Small intestine (tissue), 16 donors: ENCODE results near the gene JAK1. TPM values are rescaled to one million over a fixed set of nuclear protein-coding genes. Genes with fewer than 3 reads are reported as not detected.

Experiments used
- DNase-seq, 2 donors: peaks; one replicate each; pipeline versions ENCODE4 v3.0.0 to v3.0.0-alpha.2; 2013
- FAIRE-seq: peaks from 2 replicates; lab custom pipeline; 2012; peaks lifted over from hg19 to GRCh38; lab: Jason Lieb, UNC
- H3K27ac ChIP-seq, 3 donors: one replicate each; pipeline ENCODE4 v1.5.1; 2013; ENCODE audit warnings: low read length in 2 of 3, mild to moderate bottlenecking in 2 of 3, control low read depth in 1 of 3, inconsistent platforms in 1 of 3, low read depth in 1 of 3, moderate library complexity in 1 of 3
- H3K27me3 ChIP-seq, 3 donors: one replicate each; pipeline ENCODE4 v1.6.1; 2013; ENCODE audit warnings: low read length in 3 of 3, inconsistent platforms in 1 of 3; ENCODE audit not compliant: control insufficient read depth in 3 of 3, insufficient read depth in 3 of 3
- H3K36me3 ChIP-seq, 3 donors: one replicate each; pipeline ENCODE4 v1.6.1; 2013; ENCODE audit warnings: low read length in 3 of 3, inconsistent platforms in 1 of 3, low read depth in 1 of 3, mild to moderate bottlenecking in 1 of 3, moderate library complexity in 1 of 3; ENCODE audit not compliant: control insufficient read depth in 3 of 3, insufficient read depth in 2 of 3
- H3K4me1 ChIP-seq, 3 donors: one replicate each; pipeline ENCODE4 v1.6.1; 2013; ENCODE audit warnings: low read length in 2 of 3, inconsistent platforms in 1 of 3, low read depth in 1 of 3, mild to moderate bottlenecking in 1 of 3, moderate library complexity in 1 of 3; ENCODE audit not compliant: control insufficient read depth in 3 of 3, insufficient read depth in 2 of 3
- H3K4me3 ChIP-seq, 3 donors: one replicate each; pipeline ENCODE4 v1.5.1; 2013; ENCODE audit warnings: low read length in 3 of 3, control low read depth in 1 of 3, inconsistent platforms in 1 of 3, low read depth in 1 of 3, mild to moderate bottlenecking in 1 of 3, moderate library complexity in 1 of 3
- H3K9me3 ChIP-seq, 2 donors: one replicate each; pipeline ENCODE4 v1.6.1; 2013; ENCODE audit warnings: low read depth in 1 of 2, low read length in 1 of 2; ENCODE audit not compliant: control insufficient read depth in 2 of 2, insufficient read depth in 1 of 2
- WGBS, 3 donors: extraction: QIAGEN DNeasy Blood & Tissue Kit; methylation state at CpG; one replicate each; pipeline ENCODE4 v1.1.7; 2013; 5-methylcytosine and 5-hydroxymethylcytosine counted together
- long read RNA-seq, 10 donors: transcript quantifications; one replicate each; lab custom pipeline, GENCODE V29; 2026
- polyA plus RNA-seq, 4 donors: library from polyadenylated mRNA; stranded (reverse) in 3 of 4; unstranded in 1 of 4; fragments of 200-250 nt in 3 of 4; fragments of 120-200 nt in 1 of 4; gene quantifications; one replicate each; pipeline versions ENCODE4 v1.2.1 to v1.2.3, GENCODE V29; 2013
- donor health status: healthy with polysubstance abuse.
- donor health status: control.
- donor health status: control.
- donor health status: Bipolar disorder and iron deficiency.
- donor health status: healthy.

Gene JAK1
- polyA plus RNA-seq, result 10 to 100 TPM; 29.4 to 66.5 (median 32.6) TPM
- long read RNA-seq, donor 1, result 0 reads
- long read RNA-seq, donor 2, full-length matches to known transcripts, result 3 of 3 reads
- long read RNA-seq, donor 2, partial matches to known transcripts, result 0 of 3 reads
- long read RNA-seq, donor 2, other reads (novel, unspliced or antisense), result 0 of 3 reads
- long read RNA-seq, donor 3, partial matches to known transcripts, result 7 of 7 reads
- long read RNA-seq, donor 3, other reads (novel, unspliced or antisense), result 0 of 7 reads
- long read RNA-seq, donor 4, result 0 reads
- long read RNA-seq, donor 5, result 0 reads
- long read RNA-seq, donor 6, full-length matches to known transcripts, result 1 of 18 reads
- long read RNA-seq, donor 6, partial matches to known transcripts, result 17 of 18 reads
- long read RNA-seq, donor 6, other reads (novel, unspliced or antisense), result 0 of 18 reads
- long read RNA-seq, donor 7, result 0 reads
- long read RNA-seq, donor 8, result 0 reads
- long read RNA-seq, donor 9, result 0 reads
- long read RNA-seq, donor 10, full-length matches to known transcripts, result 1 of 17 reads
- long read RNA-seq, donor 10, partial matches to known transcripts, result 16 of 17 reads
- long read RNA-seq, donor 10, other reads (novel, unspliced or antisense), result 0 of 17 reads

DNA sequence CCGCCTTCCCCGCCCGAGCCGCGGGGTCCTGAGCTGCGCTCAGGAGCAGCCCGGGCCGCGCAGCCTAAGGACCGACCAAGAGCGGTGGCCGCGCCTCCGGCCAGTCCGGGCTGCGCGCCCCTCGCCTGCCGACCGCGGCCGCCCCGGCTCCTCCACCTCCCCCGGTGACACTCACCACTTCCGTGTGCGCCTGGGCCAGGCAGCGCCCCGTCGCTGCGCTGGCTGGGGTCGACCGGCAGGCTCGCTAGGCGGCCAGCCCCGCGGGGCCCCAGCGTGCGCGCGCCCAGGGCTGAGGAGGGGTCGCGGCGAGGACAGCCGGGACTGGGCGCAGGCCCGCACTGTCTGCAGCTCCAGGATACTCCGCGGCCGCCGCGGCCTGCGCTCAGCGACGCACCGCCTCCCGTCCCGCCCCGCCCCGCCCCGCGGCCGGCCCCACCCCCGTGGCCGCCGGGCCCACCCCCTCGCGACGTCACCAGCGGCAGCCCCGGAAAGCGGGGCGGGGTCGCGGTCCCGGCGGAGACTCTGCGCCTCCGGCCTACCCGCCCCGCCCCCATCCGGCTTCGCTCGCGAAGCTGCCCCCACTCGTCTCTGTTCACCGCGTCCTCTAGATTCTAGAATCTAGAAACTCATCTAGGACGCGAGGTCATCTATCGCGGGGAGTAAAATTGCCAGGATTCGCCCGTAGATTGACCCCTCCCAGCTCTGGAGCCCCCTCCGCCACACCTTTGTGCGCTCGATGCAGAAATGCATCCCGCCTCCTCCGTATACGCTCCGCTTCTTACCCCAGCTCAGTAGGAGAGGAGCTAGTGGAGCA, at the start of gene JAK1:
Gene JAK1 (minus strand): TSS at position 392 of the 814 bp plus-strand sequence. CDS start 80,285 bp downstream, outside the sequence.
- Histone ChIP-seq H3K27me3 (no peaks in the 10 kb centered on the region), H3K9me3 (no peaks in the 10 kb centered on the region), H3K4me1 (peaks cover 2 to 9% (median 7%) of the 10 kb centered on the region in 3 donors), H3K4me3 (peak within 1 kb of the TSS; percentile 76 to 99 (median 80)), H3K27ac (peak within 1 kb of the TSS; percentile 81 to 97 (median 97)), H3K36me3 (no peaks in the 10 kb centered on the region)
- WGBS, 3 donors, result 0 to 1% (median 1%) methylated on average over 33 to 100 of the region's 100 CpGs
- DNase-seq, result peak; percentile 81 to 94
- no peak for FAIRE-seq

GRCh38 chr1:65014321-65014720, 48.0 kb upstream of the JAK1 start:
- DNase-seq, result no peak
- H3K4me3 ChIP-seq, result no peak overlapping the region
- peaks cover 0 to 3% (median 0%) of the 10 kb centered on the region in 3 donors for H3K4me1 ChIP-seq
- no peak for FAIRE-seq
- peaks cover 0 to 7% of the 10 kb centered on the region in 2 donors for H3K9me3 ChIP-seq
- H3K27me3 ChIP-seq, result no peaks in the 10 kb centered on the region
- H3K36me3 ChIP-seq, result peaks cover 0 to 7% (median 0%) of the 10 kb centered on the region in 3 donors
- H3K27ac ChIP-seq, result no peak overlapping the region

GRCh38 chr1:65011983-65012382, 45.6 kb upstream of the JAK1 start:
- H3K9me3 ChIP-seq, result peaks cover 0 to 7% of the 10 kb centered on the region in 2 donors
- FAIRE-seq (no peak), DNase-seq (no peak)
- no peak overlapping the region for H3K27ac ChIP-seq
- peaks cover 0 to 3% (median 0%) of the 10 kb centered on the region in 3 donors for H3K4me1 ChIP-seq
- H3K4me3 ChIP-seq, result no peak overlapping the region
- 89 to 92% (median 91%) methylated on average over 2 of the region's 2 CpGs for WGBS, 3 donors
- no peaks in the 10 kb centered on the region for H3K27me3 ChIP-seq
- peaks cover 0 to 7% (median 0%) of the 10 kb centered on the region in 3 donors for H3K36me3 ChIP-seq

- no peak for FAIRE-seq
- WGBS, 3 donors, result 87 to 92% (median 90%) methylated on average over 5 of the region's 5 CpGs
- peaks cover 0 to 3% (median 0%) of the 10 kb centered on the region in 3 donors for H3K4me1 ChIP-seq
Observed at GRCh38 chr1:65009724-65010420, 43.5 kb upstream of the JAK1 start.

GRCh38 chr1:65009176-65009575, 42.8 kb upstream of the JAK1 start:
- FAIRE-seq (no peak), DNase-seq (peak in 1 of 2 donors; percentile 22)
- Histone ChIP-seq H3K9me3 (peaks cover 0 to 7% of the 10 kb centered on the region in 2 donors), H3K4me1 (peaks cover 0 to 3% (median 0%) of the 10 kb centered on the region in 3 donors), H3K36me3 (peaks cover 0 to 7% (median 0%) of the 10 kb centered on the region in 3 donors), H3K27ac (no peak overlapping the region), H3K4me3 (no peak overlapping the region), H3K27me3 (no peaks in the 10 kb centered on the region)
- WGBS, 3 donors, result 67 to 85% (median 75%) methylated on average over 1 of the region's 1 CpG

More at GRCh38 chr1:65009724-65010420, 43.5 kb upstream of the JAK1 start:
- no peak overlapping the region for H3K4me3 ChIP-seq
- peak in 1 of 2 donors; percentile 11 for DNase-seq
- H3K27me3 ChIP-seq, result no peaks in the 10 kb centered on the region
- H3K27ac ChIP-seq, result no peak overlapping the region
- H3K9me3 ChIP-seq, result peaks cover 0 to 7% of the 10 kb centered on the region in 2 donors
- H3K36me3 ChIP-seq, result peaks cover 0 to 7% (median 0%) of the 10 kb centered on the region in 3 donors

- Histone ChIP-seq H3K36me3 (peaks cover 0 to 7% (median 0%) of the 10 kb centered on the region in 3 donors), H3K9me3 (peaks cover 0 to 7% of the 10 kb centered on the region in 2 donors), H3K4me3 (no peak overlapping the region), H3K4me1 (peaks cover 0 to 5% (median 3%) of the 10 kb centered on the region in 3 donors), H3K27ac (no peak overlapping the region), H3K27me3 (no peaks in the 10 kb centered on the region)
- FAIRE-seq (no peak), DNase-seq (no peak)
- WGBS, 3 donors, result 95 to 99% (median 96%) methylated on average over 2 of the region's 2 CpGs
Observed at GRCh38 chr1:65006806-65007205, 40.5 kb upstream of the JAK1 start.

DNA sequence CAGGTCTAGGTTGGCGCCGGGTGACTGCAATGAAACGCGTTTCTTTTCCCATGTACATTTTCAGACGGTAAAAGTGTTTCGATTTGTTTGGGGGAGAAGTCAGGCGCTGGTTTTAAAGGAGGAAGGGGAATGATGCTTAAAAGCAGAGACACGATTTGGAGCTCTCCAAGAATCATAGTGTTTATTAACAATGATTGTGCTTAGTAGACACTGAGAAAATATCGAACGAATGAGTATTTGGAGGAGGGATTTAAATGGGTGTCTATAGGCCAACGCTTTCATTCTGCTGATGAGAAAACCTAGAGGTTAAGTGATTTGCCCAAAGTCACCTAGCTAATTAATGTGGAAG, 36.9 kb upstream of the JAK1 start:
- Histone ChIP-seq H3K4me1 (peaks cover 0 to 5% (median 0%) of the 10 kb centered on the region in 3 donors), H3K36me3 (no peaks in the 10 kb centered on the region), H3K4me3 (peak overlapping the region in 2 of 3 donors; percentile 55 to 65), H3K27ac (peak overlapping the region in 1 of 3 donors; percentile 91), H3K27me3 (no peaks in the 10 kb centered on the region), H3K9me3 (no peaks in the 10 kb centered on the region)
- FAIRE-seq (no peak), DNase-seq (no peak)
- WGBS, 3 donors, result 7 to 16% (median 13%) methylated on average over 11 of the region's 11 CpGs
